HEK293 (cell line): Measurements from ENCODE around the gene MAPKAPK3.

Experiments used
- CTCF ChIA-PET: fragments of 350-600 bp; formaldehyde crosslinking; extraction: SDS; loops from one replicate; lab custom pipeline; 2021; ENCODE audit warnings: antibody characterized with exemption; lab: Yijun Ruan, JAX
- POLR2A ChIA-PET: fragments of 300-600 bp; formaldehyde crosslinking; extraction: SDS; loops from one replicate; lab custom pipeline; 2020; ENCODE audit warnings: antibody characterized with exemption, inconsistent platforms; lab: Yijun Ruan, JAX
- H3K27ac ChIP-seq: fragments of 200-500 bp; sonication (Bioruptor generic); 2 replicates; pipeline ENCODE4 v1.5.1; 2014; ENCODE audit warnings: low read depth, low read length, control low read depth, inconsistent platforms; ENCODE audit errors: extremely low read depth
- H3K36me3 ChIP-seq, 2 experiments: fragments of 200-500 bp in 1 of 2; sonication (Bioruptor generic) in 1 of 2; 1 replicate in 1 of 2; 2 replicates in 1 of 2; pipeline ENCODE4 v1.5.1; 2014 to 2017; ENCODE audit warnings: inconsistent platforms in 2 of 2, low read length in 2 of 2; ENCODE audit not compliant: control insufficient read depth in 2 of 2, insufficient read depth in 1 of 2
- H3K4me1 ChIP-seq: fragments of 200-500 bp; sonication (Bioruptor generic); 2 replicates; pipeline ENCODE4 v1.5.1; 2014; ENCODE audit warnings: mild to moderate bottlenecking, low read length, inconsistent platforms; ENCODE audit not compliant: control insufficient read depth, insufficient read depth
- H3K4me3 ChIP-seq: 2 replicates; pipeline ENCODE4 v1.5.1; 2011; ENCODE audit warnings: low read depth, mild to moderate bottlenecking, control low read depth, low read length, moderate library complexity
- H3K9me3 ChIP-seq: fragments of 200-500 bp; sonication (Bioruptor generic); 2 replicates; pipeline ENCODE4 v1.5.1; 2014; ENCODE audit warnings: low read depth, low read length, inconsistent platforms; ENCODE audit not compliant: control insufficient read depth, insufficient read depth
- FEZF1 ChIP-seq: fragments of 450-650 bp; formaldehyde crosslinking; IDR thresholded peaks from 2 replicates; pipeline ENCODE4 v1.5.1; 2016; ENCODE audit warnings: missing biosample characterization, missing genetic modification characterization
- GFI1B ChIP-seq: fragments of 450-650 bp; formaldehyde crosslinking; IDR thresholded peaks from 2 replicates; pipeline ENCODE4 v1.5.1; 2016; ENCODE audit warnings: missing biosample characterization, missing genetic modification characterization
- GLI4 ChIP-seq: fragments of 450-650 bp; formaldehyde crosslinking; IDR thresholded peaks from 2 replicates; pipeline ENCODE4 v1.5.1; 2016; ENCODE audit warnings: missing biosample characterization, missing genetic modification characterization
- ZFP3 ChIP-seq: fragments of 450-650 bp; formaldehyde crosslinking; IDR thresholded peaks from 2 replicates; pipeline ENCODE4 v1.5.1; 2016; ENCODE audit warnings: low read depth, missing biosample characterization, missing genetic modification characterization
- ZNF16 ChIP-seq: fragments of 450-650 bp; formaldehyde crosslinking; IDR thresholded peaks from 2 replicates; pipeline ENCODE4 v1.5.1; 2016; ENCODE audit warnings: low read depth, missing biosample characterization, missing genetic modification characterization
- ZNF202 ChIP-seq: fragments of 450-650 bp; formaldehyde crosslinking; IDR thresholded peaks from 2 replicates; pipeline ENCODE4 v1.5.1; 2016; ENCODE audit warnings: missing biosample characterization, missing genetic modification characterization, borderline replicate concordance
- ZNF600 ChIP-seq: fragments of 450-650 bp; formaldehyde crosslinking; IDR thresholded peaks from 2 replicates; pipeline ENCODE4 v1.5.1; 2016; ENCODE audit warnings: missing biosample characterization, missing genetic modification characterization
- ZNF629 ChIP-seq: fragments of 450-650 bp; formaldehyde crosslinking; IDR thresholded peaks from 2 replicates; pipeline ENCODE4 v1.5.1; 2017; ENCODE audit warnings: missing biosample characterization, missing genetic modification characterization
- ZNF777 ChIP-seq: fragments of 450-650 bp; formaldehyde crosslinking; IDR thresholded peaks from 2 replicates; pipeline ENCODE4 v1.5.1; 2017; ENCODE audit warnings: missing biosample characterization, missing genetic modification characterization, borderline replicate concordance
- ZNF791 ChIP-seq: fragments of 450-650 bp; formaldehyde crosslinking; IDR thresholded peaks from 2 replicates; pipeline ENCODE4 v1.5.1; 2016; ENCODE audit warnings: missing biosample characterization, missing genetic modification characterization
- TF ChIP-seq, protein P1 (sequence below): fragments of 450-650 bp; formaldehyde crosslinking; IDR thresholded peaks from 2 replicates; pipeline ENCODE4 v1.5.1; 2017; ENCODE audit warnings: missing biosample characterization, missing genetic modification characterization
- TF ChIP-seq, protein P2 (sequence below): fragments of 450-650 bp; formaldehyde crosslinking; IDR thresholded peaks from 2 replicates; pipeline ENCODE4 v1.5.1; 2017; ENCODE audit warnings: missing biosample characterization, missing genetic modification characterization
- TF ChIP-seq, protein P3 (sequence below): fragments of 450-650 bp; formaldehyde crosslinking; IDR thresholded peaks from 2 replicates; pipeline ENCODE4 v1.5.1; 2016; ENCODE audit warnings: missing biosample characterization, missing genetic modification characterization
- TF ChIP-seq, protein P4 (sequence below): fragments of 450-650 bp; formaldehyde crosslinking; IDR thresholded peaks from 2 replicates; pipeline ENCODE4 v1.5.1; 2016; ENCODE audit warnings: missing biosample characterization, missing genetic modification characterization, low read depth
- TF ChIP-seq, protein P5 (sequence below): fragments of 450-650 bp; formaldehyde crosslinking; IDR thresholded peaks from 2 replicates; pipeline ENCODE4 v1.5.1; 2017; ENCODE audit warnings: missing biosample characterization, missing genetic modification characterization
- TF ChIP-seq, protein P6 (sequence below): fragments of 450-650 bp; formaldehyde crosslinking; IDR thresholded peaks from 2 replicates; pipeline ENCODE4 v1.5.1; 2016; ENCODE audit warnings: missing biosample characterization, missing genetic modification characterization
- TF ChIP-seq, protein P7 (sequence below): fragments of 450-650 bp; formaldehyde crosslinking; IDR thresholded peaks from 2 replicates; pipeline ENCODE4 v1.5.1; 2016; ENCODE audit warnings: missing biosample characterization, missing genetic modification characterization

The MAPKAPK3 gene

DNA sequence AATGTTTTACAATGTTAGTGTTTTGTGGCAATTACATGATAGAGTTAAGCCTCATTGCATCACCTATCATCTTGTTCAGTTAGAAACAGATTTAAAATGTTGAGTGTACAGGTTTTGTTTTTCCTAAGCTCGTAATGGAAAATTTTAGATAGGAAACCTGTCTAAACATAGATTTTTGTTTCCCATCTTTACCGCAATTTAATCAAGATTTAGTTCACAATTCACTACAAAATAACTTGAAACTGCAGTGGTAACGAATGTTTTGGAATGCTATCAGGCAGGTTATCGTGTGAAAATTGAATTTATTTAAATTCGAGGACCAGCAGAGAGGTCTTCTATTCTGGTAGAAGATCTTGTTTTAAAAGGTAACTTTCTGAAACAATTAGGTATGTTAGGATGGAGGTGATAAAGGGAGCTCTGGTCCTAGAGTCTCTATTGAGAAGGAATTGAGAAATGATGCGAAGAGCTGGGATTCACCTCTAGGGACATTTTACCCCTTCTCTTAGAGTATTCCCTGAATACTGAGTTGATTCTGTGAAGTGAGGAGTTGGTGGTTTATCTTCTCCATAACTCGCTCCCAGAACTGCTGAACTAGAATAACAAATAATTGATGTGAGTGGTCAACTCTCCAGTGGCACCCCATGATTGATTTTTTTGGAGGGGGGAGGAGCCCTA, 59.2 kb downstream of the MAPKAPK3 start:
- no peaks in the 10 kb centered on the region for H3K36me3 ChIP-seq
- H3K27ac ChIP-seq: no peak overlapping the region
- ChIA-PET CTCF (interaction anchor here (0.5 to 2.0 kb wide), 15 partner anchors 23 to 713 kb away, joined by 3 to 9 read pairs (median 3); no protein-coding TSS in a partner anchor), POLR2A (no interaction called here)
- TF ChIP-seq, protein P1, sequence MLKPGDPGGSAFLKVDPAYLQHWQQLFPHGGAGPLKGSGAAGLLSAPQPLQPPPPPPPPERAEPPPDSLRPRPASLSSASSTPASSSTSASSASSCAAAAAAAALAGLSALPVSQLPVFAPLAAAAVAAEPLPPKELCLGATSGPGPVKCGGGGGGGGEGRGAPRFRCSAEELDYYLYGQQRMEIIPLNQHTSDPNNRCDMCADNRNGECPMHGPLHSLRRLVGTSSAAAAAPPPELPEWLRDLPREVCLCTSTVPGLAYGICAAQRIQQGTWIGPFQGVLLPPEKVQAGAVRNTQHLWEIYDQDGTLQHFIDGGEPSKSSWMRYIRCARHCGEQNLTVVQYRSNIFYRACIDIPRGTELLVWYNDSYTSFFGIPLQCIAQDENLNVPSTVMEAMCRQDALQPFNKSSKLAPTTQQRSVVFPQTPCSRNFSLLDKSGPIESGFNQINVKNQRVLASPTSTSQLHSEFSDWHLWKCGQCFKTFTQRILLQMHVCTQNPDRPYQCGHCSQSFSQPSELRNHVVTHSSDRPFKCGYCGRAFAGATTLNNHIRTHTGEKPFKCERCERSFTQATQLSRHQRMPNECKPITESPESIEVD (tag by site-specific recombination): 0 out of 2 replicates have a peak, but pooled peaks have one; percentile 21
- TF ChIP-seq, protein P2, sequence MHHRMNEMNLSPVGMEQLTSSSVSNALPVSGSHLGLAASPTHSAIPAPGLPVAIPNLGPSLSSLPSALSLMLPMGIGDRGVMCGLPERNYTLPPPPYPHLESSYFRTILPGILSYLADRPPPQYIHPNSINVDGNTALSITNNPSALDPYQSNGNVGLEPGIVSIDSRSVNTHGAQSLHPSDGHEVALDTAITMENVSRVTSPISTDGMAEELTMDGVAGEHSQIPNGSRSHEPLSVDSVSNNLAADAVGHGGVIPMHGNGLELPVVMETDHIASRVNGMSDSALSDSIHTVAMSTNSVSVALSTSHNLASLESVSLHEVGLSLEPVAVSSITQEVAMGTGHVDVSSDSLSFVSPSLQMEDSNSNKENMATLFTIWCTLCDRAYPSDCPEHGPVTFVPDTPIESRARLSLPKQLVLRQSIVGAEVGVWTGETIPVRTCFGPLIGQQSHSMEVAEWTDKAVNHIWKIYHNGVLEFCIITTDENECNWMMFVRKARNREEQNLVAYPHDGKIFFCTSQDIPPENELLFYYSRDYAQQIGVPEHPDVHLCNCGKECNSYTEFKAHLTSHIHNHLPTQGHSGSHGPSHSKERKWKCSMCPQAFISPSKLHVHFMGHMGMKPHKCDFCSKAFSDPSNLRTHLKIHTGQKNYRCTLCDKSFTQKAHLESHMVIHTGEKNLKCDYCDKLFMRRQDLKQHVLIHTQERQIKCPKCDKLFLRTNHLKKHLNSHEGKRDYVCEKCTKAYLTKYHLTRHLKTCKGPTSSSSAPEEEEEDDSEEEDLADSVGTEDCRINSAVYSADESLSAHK: peak; percentile 25; the same call in 1 of the 2 replicates
- TF ChIP-seq FEZF1 (tag by site-specific recombination) (no peak), GLI4 (tag by site-specific recombination) (no peak), ZFP3 (tag by site-specific recombination) (no peak), ZNF791 (no peak)
- TF ChIP-seq, protein P3, sequence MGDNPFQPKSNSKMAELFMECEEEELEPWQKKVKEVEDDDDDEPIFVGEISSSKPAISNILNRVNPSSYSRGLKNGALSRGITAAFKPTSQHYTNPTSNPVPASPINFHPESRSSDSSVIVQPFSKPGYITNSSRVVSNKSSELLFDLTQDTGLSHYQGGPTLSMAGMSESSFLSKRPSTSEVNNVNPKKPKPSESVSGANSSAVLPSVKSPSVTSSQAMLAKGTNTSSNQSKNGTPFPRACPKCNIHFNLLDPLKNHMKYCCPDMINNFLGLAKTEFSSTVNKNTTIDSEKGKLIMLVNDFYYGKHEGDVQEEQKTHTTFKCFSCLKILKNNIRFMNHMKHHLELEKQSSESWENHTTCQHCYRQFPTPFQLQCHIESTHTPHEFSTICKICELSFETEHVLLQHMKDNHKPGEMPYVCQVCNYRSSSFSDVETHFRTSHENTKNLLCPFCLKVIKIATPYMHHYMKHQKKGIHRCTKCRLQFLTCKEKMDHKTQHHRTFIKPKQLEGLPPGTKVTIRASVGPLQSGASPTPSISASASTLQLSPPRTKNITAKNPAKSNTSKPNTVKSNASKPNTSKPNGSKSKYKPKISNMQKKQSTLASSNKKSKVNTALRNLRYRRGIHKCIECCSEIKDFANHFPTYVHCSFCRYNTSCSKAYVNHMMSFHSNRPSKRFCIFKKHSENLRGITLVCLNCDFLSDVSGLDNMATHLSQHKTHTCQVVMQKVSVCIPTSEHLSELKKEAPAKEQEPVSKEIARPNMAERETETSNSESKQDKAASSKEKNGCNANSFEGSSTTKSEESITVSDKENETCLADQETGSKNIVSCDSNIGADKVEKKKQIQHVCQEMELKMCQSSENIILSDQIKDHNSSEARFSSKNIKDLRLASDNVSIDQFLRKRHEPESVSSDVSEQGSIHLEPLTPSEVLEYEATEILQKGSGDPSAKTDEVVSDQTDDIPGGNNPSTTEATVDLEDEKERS (tag by site-specific recombination): no peak
- H3K4me1 ChIP-seq: peaks cover 3% of the 10 kb centered on the region
- no peaks in the 10 kb centered on the region for H3K9me3 ChIP-seq
- H3K4me3 ChIP-seq: peak overlapping the region; percentile 65

DNA sequence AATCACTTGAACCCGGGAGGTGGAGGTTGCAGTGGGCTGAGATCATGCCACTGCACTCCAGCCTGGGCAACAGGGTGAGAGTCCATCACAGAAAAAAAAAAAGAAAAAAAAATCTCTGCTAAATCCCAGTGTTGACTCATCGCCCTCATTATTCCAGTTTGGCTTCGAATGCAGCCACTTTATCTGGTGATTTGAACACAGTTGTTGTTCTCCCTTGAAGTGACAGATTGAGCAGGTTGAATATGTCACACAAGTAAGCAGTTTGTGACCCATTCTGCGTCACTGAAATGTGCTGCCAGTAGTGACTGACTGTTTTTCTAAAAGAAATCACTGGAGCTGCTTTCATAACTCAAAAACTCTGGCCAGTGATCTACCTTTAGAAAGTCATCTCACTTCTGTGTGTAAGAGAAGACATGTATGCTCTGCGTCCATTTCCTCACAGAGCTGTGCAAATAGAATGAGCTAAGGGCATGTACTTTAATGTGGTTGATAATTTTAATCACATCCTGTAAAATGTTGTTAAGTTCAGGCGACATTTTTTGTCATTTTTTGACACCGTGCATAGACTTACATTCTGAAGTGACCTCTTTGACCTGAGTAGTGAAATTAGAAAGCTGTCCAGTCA, 70.3 kb downstream of the MAPKAPK3 start:
- H3K27ac ChIP-seq: no peak overlapping the region
- POLR2A ChIA-PET: no interaction called here
- H3K36me3 ChIP-seq: no peaks in the 10 kb centered on the region
- no peaks in the 10 kb centered on the region for H3K9me3 ChIP-seq
- no peaks in the 10 kb centered on the region for H3K4me1 ChIP-seq
- H3K4me3 ChIP-seq: no peak overlapping the region
- CTCF ChIA-PET: no interaction called here
- TF ChIP-seq, protein P4, sequence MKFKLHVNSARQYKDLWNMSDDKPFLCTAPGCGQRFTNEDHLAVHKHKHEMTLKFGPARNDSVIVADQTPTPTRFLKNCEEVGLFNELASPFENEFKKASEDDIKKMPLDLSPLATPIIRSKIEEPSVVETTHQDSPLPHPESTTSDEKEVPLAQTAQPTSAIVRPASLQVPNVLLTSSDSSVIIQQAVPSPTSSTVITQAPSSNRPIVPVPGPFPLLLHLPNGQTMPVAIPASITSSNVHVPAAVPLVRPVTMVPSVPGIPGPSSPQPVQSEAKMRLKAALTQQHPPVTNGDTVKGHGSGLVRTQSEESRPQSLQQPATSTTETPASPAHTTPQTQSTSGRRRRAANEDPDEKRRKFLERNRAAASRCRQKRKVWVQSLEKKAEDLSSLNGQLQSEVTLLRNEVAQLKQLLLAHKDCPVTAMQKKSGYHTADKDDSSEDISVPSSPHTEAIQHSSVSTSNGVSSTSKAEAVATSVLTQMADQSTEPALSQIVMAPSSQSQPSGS (tag by site-specific recombination): no peak
- no peak for TF ChIP-seq ZNF202 (tag by site-specific recombination)
- peak; percentile 77 for TF ChIP-seq GFI1B (tag by site-specific recombination)
- no peak for TF ChIP-seq ZNF16 (tag by site-specific recombination)
- TF ChIP-seq, protein P5, sequence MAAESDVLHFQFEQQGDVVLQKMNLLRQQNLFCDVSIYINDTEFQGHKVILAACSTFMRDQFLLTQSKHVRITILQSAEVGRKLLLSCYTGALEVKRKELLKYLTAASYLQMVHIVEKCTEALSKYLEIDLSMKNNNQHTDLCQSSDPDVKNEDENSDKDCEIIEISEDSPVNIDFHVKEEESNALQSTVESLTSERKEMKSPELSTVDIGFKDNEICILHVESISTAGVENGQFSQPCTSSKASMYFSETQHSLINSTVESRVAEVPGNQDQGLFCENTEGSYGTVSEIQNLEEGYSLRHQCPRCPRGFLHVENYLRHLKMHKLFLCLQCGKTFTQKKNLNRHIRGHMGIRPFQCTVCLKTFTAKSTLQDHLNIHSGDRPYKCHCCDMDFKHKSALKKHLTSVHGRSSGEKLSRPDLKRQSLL (tag by site-specific recombination): no peak
- peak; percentile 72; the same call in 1 of the 2 replicates for TF ChIP-seq ZNF600
- TF ChIP-seq, protein P6, sequence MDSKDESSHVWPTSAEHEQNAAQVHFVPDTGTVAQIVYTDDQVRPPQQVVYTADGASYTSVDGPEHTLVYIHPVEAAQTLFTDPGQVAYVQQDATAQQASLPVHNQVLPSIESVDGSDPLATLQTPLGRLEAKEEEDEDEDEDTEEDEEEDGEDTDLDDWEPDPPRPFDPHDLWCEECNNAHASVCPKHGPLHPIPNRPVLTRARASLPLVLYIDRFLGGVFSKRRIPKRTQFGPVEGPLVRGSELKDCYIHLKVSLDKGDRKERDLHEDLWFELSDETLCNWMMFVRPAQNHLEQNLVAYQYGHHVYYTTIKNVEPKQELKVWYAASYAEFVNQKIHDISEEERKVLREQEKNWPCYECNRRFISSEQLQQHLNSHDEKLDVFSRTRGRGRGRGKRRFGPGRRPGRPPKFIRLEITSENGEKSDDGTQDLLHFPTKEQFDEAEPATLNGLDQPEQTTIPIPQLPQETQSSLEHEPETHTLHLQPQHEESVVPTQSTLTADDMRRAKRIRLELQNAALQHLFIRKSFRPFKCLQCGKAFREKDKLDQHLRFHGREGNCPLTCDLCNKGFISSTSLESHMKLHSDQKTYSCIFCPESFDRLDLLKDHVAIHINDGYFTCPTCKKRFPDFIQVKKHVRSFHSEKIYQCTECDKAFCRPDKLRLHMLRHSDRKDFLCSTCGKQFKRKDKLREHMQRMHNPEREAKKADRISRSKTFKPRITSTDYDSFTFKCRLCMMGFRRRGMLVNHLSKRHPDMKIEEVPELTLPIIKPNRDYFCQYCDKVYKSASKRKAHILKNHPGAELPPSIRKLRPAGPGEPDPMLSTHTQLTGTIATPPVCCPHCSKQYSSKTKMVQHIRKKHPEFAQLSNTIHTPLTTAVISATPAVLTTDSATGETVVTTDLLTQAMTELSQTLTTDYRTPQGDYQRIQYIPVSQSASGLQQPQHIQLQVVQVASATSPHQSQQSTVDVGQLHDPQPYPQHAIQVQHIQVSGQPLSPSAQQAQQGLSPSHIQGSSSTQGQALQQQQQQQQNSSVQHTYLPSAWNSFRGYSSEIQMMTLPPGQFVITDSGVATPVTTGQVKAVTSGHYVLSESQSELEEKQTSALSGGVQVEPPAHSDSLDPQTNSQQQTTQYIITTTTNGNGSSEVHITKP (tag by site-specific recombination): no peak
- no peak for TF ChIP-seq GLI4 (tag by site-specific recombination)
- peak; percentile 45; the same call in 1 of the 2 replicates for TF ChIP-seq ZNF629 (tag by site-specific recombination)
- TF ChIP-seq, protein P7, sequence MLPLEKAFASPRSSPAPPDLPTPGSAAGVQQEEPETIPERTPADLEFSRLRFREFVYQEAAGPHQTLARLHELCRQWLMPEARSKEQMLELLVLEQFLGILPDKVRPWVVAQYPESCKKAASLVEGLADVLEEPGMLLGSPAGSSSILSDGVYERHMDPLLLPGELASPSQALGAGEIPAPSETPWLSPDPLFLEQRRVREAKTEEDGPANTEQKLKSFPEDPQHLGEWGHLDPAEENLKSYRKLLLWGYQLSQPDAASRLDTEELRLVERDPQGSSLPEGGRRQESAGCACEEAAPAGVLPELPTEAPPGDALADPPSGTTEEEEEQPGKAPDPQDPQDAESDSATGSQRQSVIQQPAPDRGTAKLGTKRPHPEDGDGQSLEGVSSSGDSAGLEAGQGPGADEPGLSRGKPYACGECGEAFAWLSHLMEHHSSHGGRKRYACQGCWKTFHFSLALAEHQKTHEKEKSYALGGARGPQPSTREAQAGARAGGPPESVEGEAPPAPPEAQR (tag by site-specific recombination): no peak
- TF ChIP-seq ZNF777 (tag by site-specific recombination): no peak
